ENCODE results near the gene MORC2.

Gene MORC2

Small RNAs within 50 kb of the gene (small RNA-seq; reads per million reads assigned to genes)
- 0 reads per million in 2 experiments for gene RF01892
